Measurements from ENCODE around the gene SLC16A1.

- TF ChIP-seq CTCF (IDR thresholded peaks at IDR 0.05) (no peak), POLR2AphosphoS5 (IDR thresholded peaks at IDR 0.05) (no peak), POLR2A (IDR thresholded peaks at IDR 0.05) (no peak)
Observed at GRCh38 chr1:112946683-112947082, 9.3 kb downstream of the SLC16A1 start.

Measured in breast epithelium (tissue), 3 donors.